GM18861 (cell line): ENCODE results near the gene ATPAF2.
"Not testable (repeated sequence)": the region's sequence is repeated elsewhere in the genome, so short reads cannot be mapped to it uniquely, and the experiment has no call there.

ENCODE experiments used
- ATAC-seq: cut with Tn5 transposase; IDR thresholded peaks from one replicate; pipeline ENCODE4 v1.9.1; 2021; ENCODE audit not compliant: unreplicated experiment

The ATPAF2 gene

GRCh38 chr17:18014006-18014405 is 25.0 kb downstream of the ATPAF2 start:
- ATAC-seq: no peak

GRCh38 chr17:18011286-18011685 is 27.7 kb downstream of the ATPAF2 start:
- no peak for ATAC-seq

- ATAC-seq: no peak
These were observed 29.2 kb downstream of the ATPAF2 start for GRCh38 chr17:18009609-18010420.

GRCh38 chr17:18008496-18009268 is 30.3 kb downstream of the ATPAF2 start:
- ATAC-seq: no peak

GRCh38 chr17:18006495-18007239 is 32.3 kb downstream of the ATPAF2 start:
- ATAC-seq: no peak

GRCh38 chr17:18005496-18005895 is 33.5 kb downstream of the ATPAF2 start:
- no peak for ATAC-seq

GRCh38 chr17:18004884-18005305 is 34.1 kb downstream of the ATPAF2 start:
- no peak for ATAC-seq

- no peak for ATAC-seq
These were observed 34.6 kb downstream of the ATPAF2 start for GRCh38 chr17:18004345-18004744.

- no peak for ATAC-seq
These were observed 36.8 kb downstream of the ATPAF2 start for GRCh38 chr17:18002171-18002570.

GRCh38 chr17:18000030-18000408 is 38.9 kb downstream of the ATPAF2 start:
- ATAC-seq: no peak

GRCh38 chr17:17999364-18000029 is 39.5 kb downstream of the ATPAF2 start:
- no peak for ATAC-seq

- no peak for ATAC-seq
These were observed 40.0 kb downstream of the ATPAF2 start for GRCh38 chr17:17998934-17999333.

GRCh38 chr17:17995887-17996286 is 43.1 kb downstream of the ATPAF2 start:
- ATAC-seq: not testable (repeated sequence)

GRCh38 chr17:17994271-17995069 is 44.5 kb downstream of the ATPAF2 start:
- ATAC-seq: no peak

GRCh38 chr17:17993852-17994251 is 45.1 kb downstream of the ATPAF2 start:
- no peak for ATAC-seq

GRCh38 chr17:17993366-17993765 is 45.6 kb downstream of the ATPAF2 start:
- no peak for ATAC-seq

- ATAC-seq: no peak
These were observed 48.7 kb downstream of the ATPAF2 start for GRCh38 chr17:17990282-17990681.

- no peak for ATAC-seq
These were observed 49.4 kb downstream of the ATPAF2 start for GRCh38 chr17:17989618-17990017.

GRCh38 chr17:17989081-17989480 is 49.9 kb downstream of the ATPAF2 start:
- ATAC-seq: no peak

- no peak for ATAC-seq
These were observed 50.5 kb downstream of the ATPAF2 start for GRCh38 chr17:17988427-17988945.
